Ishikawa (cell line): Measurements from ENCODE around the gene TYRP1.

ENCODE experiments used
- CEBPB ChIP-seq: IDR thresholded peaks from 2 replicates; pipeline ENCODE4 v1.6.1; 2012
- CREB1 ChIP-seq: IDR thresholded peaks from 2 replicates; pipeline ENCODE4 v1.6.1; 2012; ENCODE audit warnings: low read depth
- EGR1 ChIP-seq: IDR thresholded peaks from 2 replicates; pipeline ENCODE4 v1.6.1; 2012
- EP300 ChIP-seq: IDR thresholded peaks from 2 replicates; pipeline ENCODE4 v1.6.1; 2012; ENCODE audit warnings: borderline replicate concordance
- FOXM1 ChIP-seq: IDR thresholded peaks from 2 replicates; pipeline ENCODE4 v1.6.1; 2012; ENCODE audit warnings: low read depth, borderline replicate concordance
- MAX ChIP-seq: IDR thresholded peaks from 2 replicates; pipeline ENCODE4 v1.6.1; 2012
- NFIC ChIP-seq: IDR thresholded peaks from 2 replicates; pipeline ENCODE4 v1.6.1; 2012
- RAD21 ChIP-seq: IDR thresholded peaks from 2 replicates; pipeline ENCODE4 v1.6.1; 2012; ENCODE audit warnings: low read depth
- REST ChIP-seq: IDR thresholded peaks from 2 replicates; pipeline ENCODE4 v1.6.1; 2012; ENCODE audit warnings: low read depth, mild to moderate bottlenecking
- TAF1 ChIP-seq: IDR thresholded peaks from 2 replicates; pipeline ENCODE4 v1.6.1; 2012; ENCODE audit warnings: low read depth, mild to moderate bottlenecking
- TCF12 ChIP-seq: IDR thresholded peaks from 2 replicates; pipeline ENCODE4 v1.6.1; 2012; ENCODE audit warnings: low read depth
- TEAD4 ChIP-seq: IDR thresholded peaks from 2 replicates; pipeline ENCODE4 v1.6.1; 2012
- USF1 ChIP-seq: IDR thresholded peaks from 2 replicates; pipeline ENCODE4 v1.6.1; 2012
- YY1 ChIP-seq: IDR thresholded peaks from 2 replicates; pipeline ENCODE4 v1.6.1; 2012; ENCODE audit warnings: low read depth
- ZBTB7A ChIP-seq: IDR thresholded peaks from 2 replicates; pipeline ENCODE4 v1.6.1; 2012; ENCODE audit warnings: low read depth

The TYRP1 gene

GRCh38 chr9:12652973-12653372 is 40.2 kb upstream of the TYRP1 start:
- TF ChIP-seq CREB1 (no peak), YY1 (no peak), ZBTB7A (no peak), REST (no peak), TCF12 (no peak), FOXM1 (no peak), TEAD4 (no peak), EP300 (no peak), RAD21 (no peak), NFIC (no peak), USF1 (no peak), CEBPB (no peak), EGR1 (no peak), MAX (no peak), TAF1 (no peak)

- TF ChIP-seq NFIC (no peak), YY1 (no peak), TAF1 (no peak), TEAD4 (no peak), CREB1 (no peak), RAD21 (no peak), FOXM1 (no peak), CEBPB (no peak), MAX (no peak), EP300 (no peak), EGR1 (no peak), USF1 (no peak), ZBTB7A (no peak), TCF12 (no peak), REST (no peak)
Measured at GRCh38 chr9:12656803-12657202, 36.4 kb upstream of the TYRP1 start.

GRCh38 chr9:12657233-12657632 is 36.0 kb upstream of the TYRP1 start:
- TF ChIP-seq USF1 = no peak
- no peak for TF ChIP-seq REST
- no peak for TF ChIP-seq YY1
- no peak for TF ChIP-seq CREB1

GRCh38 chr9:12657998-12658397 is 35.2 kb upstream of the TYRP1 start:
- TF ChIP-seq RAD21 (no peak), TEAD4 (no peak), FOXM1 (no peak), REST (no peak), CREB1 (no peak), CEBPB (no peak), ZBTB7A (no peak), MAX (no peak), EP300 (no peak), NFIC (no peak), EGR1 (no peak), TAF1 (no peak)
